GM21619 (cell line): ENCODE data around the gene CEMIP2.

Experiments
- ATAC-seq: cut with Tn5 transposase; IDR thresholded peaks from one replicate; pipeline ENCODE4 v1.9.1; 2021; ENCODE audit not compliant: unreplicated experiment

The CEMIP2 gene

GRCh38 chr9:71647094-71647591, 121.2 kb downstream of the CEMIP2 start:
- peak; percentile 70 for ATAC-seq

GRCh38 chr9:71646131-71646530, 122.2 kb downstream of the CEMIP2 start:
- ATAC-seq = no peak

GRCh38 chr9:71644819-71645362, 123.4 kb downstream of the CEMIP2 start:
- ATAC-seq = no peak

- no peak for ATAC-seq
Measured at GRCh38 chr9:71643330-71643729, 125.0 kb downstream of the CEMIP2 start.

- ATAC-seq = no peak
Measured at GRCh38 chr9:71642056-71642455, 126.3 kb downstream of the CEMIP2 start.

GRCh38 chr9:71638627-71639026, 129.7 kb downstream of the CEMIP2 start:
- ATAC-seq = no peak

GRCh38 chr9:71637926-71638325, 130.4 kb downstream of the CEMIP2 start:
- ATAC-seq = no peak

- ATAC-seq = no peak
Measured at GRCh38 chr9:71637375-71637774, 130.9 kb downstream of the CEMIP2 start.

GRCh38 chr9:71636143-71636839, 132.0 kb downstream of the CEMIP2 start:
- no peak for ATAC-seq

- ATAC-seq = no peak
Measured at GRCh38 chr9:71634752-71635151, 133.6 kb downstream of the CEMIP2 start.
